ENCODE results near the gene SDR42E1.

The SDR42E1 gene

GRCh38 chr16:82008957-82009592 lies 2.2 kb downstream of the SDR42E1 start:
- DNase-seq (ENCODE audit: low read depth in 1 of 2, low spot score in 1 of 2): peak in 1 of 2 experiments; percentile 23
- TF ChIP-seq JUND (IDR thresholded peaks at IDR 0.05; ENCODE audit: low read depth): no peak
- in situ Hi-C loops (cut with HindIII; ENCODE audit: low pct_unique_long_range_greater_than_20kb, low sequenced_read_pairs): no loop called here

GRCh38 chr16:82007189-82007588 lies 4.1 kb downstream of the SDR42E1 start:
- in situ Hi-C loops (cut with HindIII; ENCODE audit: low pct_unique_long_range_greater_than_20kb, low sequenced_read_pairs): no loop called here
- DNase-seq (ENCODE audit: low read depth in 1 of 2, low spot score in 1 of 2): no peak
- no peak for TF ChIP-seq JUND (IDR thresholded peaks at IDR 0.05; ENCODE audit: low read depth)

GRCh38 chr16:82006036-82006435 lies 5.2 kb downstream of the SDR42E1 start:
- TF ChIP-seq JUND (IDR thresholded peaks at IDR 0.05; ENCODE audit: low read depth): no peak
- no peak for DNase-seq (ENCODE audit: low read depth in 1 of 2, low spot score in 1 of 2)
- in situ Hi-C loops (cut with HindIII; ENCODE audit: low pct_unique_long_range_greater_than_20kb, low sequenced_read_pairs): no loop called here

- no peak for DNase-seq (ENCODE audit: low read depth in 1 of 2, low spot score in 1 of 2)
- in situ Hi-C loops (cut with HindIII; ENCODE audit: low pct_unique_long_range_greater_than_20kb, low sequenced_read_pairs): no loop called here
- TF ChIP-seq JUND (IDR thresholded peaks at IDR 0.05; ENCODE audit: low read depth): no peak
Measured at GRCh38 chr16:82005027-82005830, 6.0 kb downstream of the SDR42E1 start.

GRCh38 chr16:82004601-82005000 lies 6.7 kb downstream of the SDR42E1 start:
- in situ Hi-C loops (cut with HindIII; ENCODE audit: low pct_unique_long_range_greater_than_20kb, low sequenced_read_pairs): no loop called here
- DNase-seq (ENCODE audit: low read depth in 1 of 2, low spot score in 1 of 2): no peak

GRCh38 chr16:82002831-82003230 lies 8.4 kb downstream of the SDR42E1 start:
- no peak for DNase-seq (ENCODE audit: low read depth in 1 of 2, low spot score in 1 of 2)
- in situ Hi-C loops (cut with HindIII; ENCODE audit: low pct_unique_long_range_greater_than_20kb, low sequenced_read_pairs): no loop called here

More at GRCh38 chr16:82004601-82005000, 6.7 kb downstream of the SDR42E1 start:
- no peak for TF ChIP-seq JUND (IDR thresholded peaks at IDR 0.05; ENCODE audit: low read depth)

GRCh38 chr16:81997738-81998137 lies 13.5 kb downstream of the SDR42E1 start:
- in situ Hi-C loops (cut with HindIII; ENCODE audit: low pct_unique_long_range_greater_than_20kb, low sequenced_read_pairs): no loop called here
- DNase-seq (ENCODE audit: low read depth in 1 of 2, low spot score in 1 of 2): peak in 1 of 2 experiments; percentile 58
- no peak for TF ChIP-seq JUND (IDR thresholded peaks at IDR 0.05; ENCODE audit: low read depth)

More at GRCh38 chr16:82002831-82003230, 8.4 kb downstream of the SDR42E1 start:
- no peak for TF ChIP-seq JUND (IDR thresholded peaks at IDR 0.05; ENCODE audit: low read depth)

GRCh38 chr16:81996664-81997509 lies 14.4 kb downstream of the SDR42E1 start:
- no peak for TF ChIP-seq JUND (IDR thresholded peaks at IDR 0.05; ENCODE audit: low read depth)
- DNase-seq (ENCODE audit: low read depth in 1 of 2, low spot score in 1 of 2): peak; percentile 26 to 81
- in situ Hi-C loops (cut with HindIII; ENCODE audit: low pct_unique_long_range_greater_than_20kb, low sequenced_read_pairs): no loop called here

GRCh38 chr16:81995651-81996050 lies 15.6 kb downstream of the SDR42E1 start:
- no peak for DNase-seq (ENCODE audit: low read depth in 1 of 2, low spot score in 1 of 2)
- TF ChIP-seq JUND (IDR thresholded peaks at IDR 0.05; ENCODE audit: low read depth): no peak
- in situ Hi-C loops (cut with HindIII; ENCODE audit: low pct_unique_long_range_greater_than_20kb, low sequenced_read_pairs): no loop called here

GRCh38 chr16:81994485-81994884 lies 16.8 kb downstream of the SDR42E1 start:
- no peak for TF ChIP-seq JUND (IDR thresholded peaks at IDR 0.05; ENCODE audit: low read depth)
- in situ Hi-C loops (cut with HindIII; ENCODE audit: low pct_unique_long_range_greater_than_20kb, low sequenced_read_pairs): no loop called here
- DNase-seq (ENCODE audit: low read depth in 1 of 2, low spot score in 1 of 2): no peak

- no peak for DNase-seq (ENCODE audit: low read depth in 1 of 2, low spot score in 1 of 2)
- in situ Hi-C loops (cut with HindIII; ENCODE audit: low pct_unique_long_range_greater_than_20kb, low sequenced_read_pairs): no loop called here
- no peak for TF ChIP-seq JUND (IDR thresholded peaks at IDR 0.05; ENCODE audit: low read depth)
Measured at GRCh38 chr16:81992859-81993258, 18.4 kb downstream of the SDR42E1 start.

- no peak for TF ChIP-seq JUND (IDR thresholded peaks at IDR 0.05; ENCODE audit: low read depth)
- in situ Hi-C loops (cut with HindIII; ENCODE audit: low pct_unique_long_range_greater_than_20kb, low sequenced_read_pairs): no loop called here
- no peak for DNase-seq (ENCODE audit: low read depth in 1 of 2, low spot score in 1 of 2)
Measured at GRCh38 chr16:81987706-81988105, 23.6 kb downstream of the SDR42E1 start.

Measured in T47D (cell line).